ENCODE measurements around the gene LCP2. TPM values are rescaled to one million over a fixed set of nuclear protein-coding genes. Genes with fewer than 3 reads are reported as not detected.

LCP2 gene
- total RNA-seq, 4 donors from 2014 or later = 3.2 to 22.7 (median 6.9) TPM

GRCh38 chr5:170270293-170271069 is 27.1 kb downstream of the LCP2 start:
- Histone ChIP-seq H3K36me3 (no peaks in the 10 kb centered on the region), H3K4me1 (peaks cover 3 to 6% of the 10 kb centered on the region in 2 donors), H3K9me3 (no peaks in the 10 kb centered on the region), H3K4me3 (replicated peaks in 1 of 3) (no peak overlapping the region), H3K27ac (no peak overlapping the region), H3K27me3 (no peaks in the 10 kb centered on the region)
- no peak for TF ChIP-seq CTCF (IDR thresholded peaks at IDR 0.05)
- TF ChIP-seq POLR2A (IDR thresholded peaks at IDR 0.05) = no peak
- no peak for DNase-seq
- intact Hi-C loops (cut with DNase I) = no loop called here
- WGBS, 2 donors = 83 to 90% methylated on average over 15 of the region's 15 CpGs

DNA sequence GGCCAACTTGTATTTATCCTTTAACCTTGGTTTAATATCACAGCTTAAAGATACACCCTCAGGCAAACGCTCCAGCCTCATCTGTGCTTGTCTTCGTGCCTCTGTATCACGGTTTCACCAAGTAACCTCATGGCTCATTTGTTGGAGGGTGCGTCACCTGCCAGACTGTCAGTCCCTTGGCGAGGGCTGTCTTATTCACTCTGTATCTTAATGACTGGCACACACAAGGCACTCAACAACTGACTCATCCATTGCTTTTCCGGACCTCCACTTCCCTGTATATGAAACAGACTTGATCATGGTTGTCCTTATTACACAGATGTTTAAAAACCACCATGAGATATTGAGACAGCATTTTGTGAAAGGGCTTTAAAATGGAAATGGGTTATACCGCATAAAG is 28.0 kb downstream of the LCP2 start:
- Histone ChIP-seq H3K27me3 (no peaks in the 10 kb centered on the region), H3K36me3 (no peaks in the 10 kb centered on the region), H3K4me3 (replicated peaks in 1 of 3) (no peak overlapping the region), H3K9me3 (no peaks in the 10 kb centered on the region), H3K27ac (no peak overlapping the region), H3K4me1 (peaks cover 3 to 6% of the 10 kb centered on the region in 2 donors)
- WGBS, 2 donors = 88 to 94% methylated on average over 7 of the region's 7 CpGs
- intact Hi-C loops (cut with DNase I) = loop anchor here (5.0 to 10.0 kb wide), 2 partner anchors 75 to 158 kb away; no protein-coding TSS in a partner anchor
- TF ChIP-seq POLR2A (IDR thresholded peaks at IDR 0.05) = no peak
- DNase-seq = no peak

DNA sequence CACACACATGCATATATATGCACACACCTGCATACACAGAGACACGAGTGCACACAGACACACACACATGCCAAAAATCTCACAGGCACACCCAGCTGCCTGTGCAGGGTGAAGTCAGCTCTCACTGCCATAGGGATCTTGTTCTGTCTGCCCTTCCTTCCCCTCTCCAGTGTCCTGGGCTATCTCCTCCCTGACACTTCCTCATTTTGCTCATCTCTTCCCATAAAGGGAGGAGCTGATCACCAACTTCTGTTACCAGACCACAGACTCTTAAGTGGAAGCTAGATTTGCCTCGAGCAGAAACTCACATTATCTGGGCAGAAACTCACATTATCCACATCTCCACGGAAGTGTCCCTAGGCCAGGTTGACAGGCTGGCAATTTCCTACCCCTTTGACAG is 28.7 kb downstream of the LCP2 start:
- H3K4me1 ChIP-seq = peaks cover 3 to 6% of the 10 kb centered on the region in 2 donors
- WGBS, 2 donors = 24 to 41% methylated on average over 3 of the region's 3 CpGs
- peak overlapping the region in 1 of 3 donors; percentile 36 for H3K27ac ChIP-seq
- DNase-seq = no peak
- no peaks in the 10 kb centered on the region for H3K27me3 ChIP-seq
- H3K4me3 ChIP-seq (replicated peaks in 1 of 3) = no peak overlapping the region
- H3K9me3 ChIP-seq = no peaks in the 10 kb centered on the region
- TF ChIP-seq CTCF (IDR thresholded peaks at IDR 0.05) = no peak
- TF ChIP-seq POLR2A (IDR thresholded peaks at IDR 0.05) = no peak
- intact Hi-C loops (cut with DNase I) = loop anchor here (5.0 to 10.0 kb wide), 2 partner anchors 76 to 158 kb away; no protein-coding TSS in a partner anchor
- no peaks in the 10 kb centered on the region for H3K36me3 ChIP-seq

DNA sequence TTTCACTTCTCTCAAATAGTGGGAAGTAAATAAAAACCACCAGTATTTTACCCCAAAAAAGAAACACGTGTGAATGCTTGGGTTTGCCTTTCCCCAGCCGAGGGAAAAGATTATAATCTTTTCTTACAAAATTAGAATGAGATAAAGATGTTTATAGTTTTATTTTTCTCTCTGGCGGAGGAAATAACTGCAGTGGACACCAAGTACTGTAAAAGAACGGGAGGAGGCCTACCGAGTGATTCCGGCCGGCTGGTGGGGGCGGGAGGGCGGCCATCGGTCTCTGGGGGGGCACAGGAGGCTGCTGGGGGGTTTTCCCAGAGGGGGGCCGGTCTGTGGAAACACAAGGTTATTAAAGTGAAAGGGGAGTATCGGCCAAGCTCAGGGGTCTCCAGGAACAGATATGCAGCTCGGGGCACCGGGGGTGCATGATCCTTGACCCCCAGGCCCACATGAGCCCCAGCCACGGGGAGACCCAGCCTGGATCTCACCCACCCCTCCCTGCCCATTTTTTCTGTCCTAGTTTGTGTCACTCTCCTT is 29.4 kb downstream of the LCP2 start:
- Histone ChIP-seq H3K27me3 (no peaks in the 10 kb centered on the region), H3K4me3 (replicated peaks in 1 of 3) (no peak overlapping the region), H3K4me1 (peaks cover 3 to 6% of the 10 kb centered on the region in 2 donors), H3K9me3 (no peaks in the 10 kb centered on the region), H3K36me3 (no peaks in the 10 kb centered on the region), H3K27ac (no peak overlapping the region)
- WGBS, 2 donors = 45 to 46% methylated on average over 15 of the region's 15 CpGs
- DNase-seq = no peak
- peak in 1 of 6 experiments; percentile 7 for TF ChIP-seq CTCF (IDR thresholded peaks at IDR 0.05)
- TF ChIP-seq POLR2A (IDR thresholded peaks at IDR 0.05) = no peak
- intact Hi-C loops (cut with DNase I) = loop anchor here (5.0 to 10.0 kb wide), 2 partner anchors 77 to 159 kb away; no protein-coding TSS in a partner anchor

GRCh38 chr5:170267431-170268152 is 30.0 kb downstream of the LCP2 start:
- TF ChIP-seq POLR2A (IDR thresholded peaks at IDR 0.05) (no peak), CTCF (IDR thresholded peaks at IDR 0.05) (peak; percentile 63 to 83 (median 73))
- DNase-seq = peak; percentile 69 to 81
- WGBS, 2 donors = 33 to 35% methylated on average over 16 of the region's 16 CpGs
- Histone ChIP-seq H3K27ac (peak overlapping the region in 1 of 3 donors; percentile 23), H3K9me3 (no peaks in the 10 kb centered on the region), H3K27me3 (no peaks in the 10 kb centered on the region), H3K36me3 (no peaks in the 10 kb centered on the region), H3K4me1 (peaks cover 3 to 6% of the 10 kb centered on the region in 2 donors), H3K4me3 (replicated peaks in 1 of 3) (no peak overlapping the region)
- intact Hi-C loops (cut with DNase I) = loop anchor here (5.0 to 10.0 kb wide), 2 partner anchors 77 to 160 kb away; no protein-coding TSS in a partner anchor
